HepG2 (cell line): ENCODE measurements around the gene CCDC197. TPM values are rescaled to one million over a fixed set of nuclear protein-coding genes. Genes with fewer than 3 reads are reported as not detected.

Source experiments
- AGO2 ChIP-seq: fragments of 200-400 bp; formaldehyde crosslinking; optimal IDR thresholded peaks from 2 replicates; pipeline ENCODE3; 2017; ENCODE audit warnings: mild to moderate bottlenecking, low read depth, low read length, moderate library complexity
- ASH2L ChIP-seq: fragments of 300-600, 200-600 bp; sonication (generic); IDR thresholded peaks from 2 replicates; pipeline ENCODE4 v1.7.0; 2017; ENCODE audit warnings: low read depth, mild to moderate bottlenecking, moderate library complexity, mixed read lengths, low read length; ENCODE audit not compliant: insufficient read length
- CCAR2 ChIP-seq: fragments of 200-400 bp; formaldehyde crosslinking; optimal IDR thresholded peaks from 2 replicates; pipeline ENCODE3; 2018; ENCODE audit warnings: low read depth, mild to moderate bottlenecking, low read length, moderate library complexity
- EP300 ChIP-seq, 3 experiments: sonication (generic) in 1 of 3; formaldehyde crosslinking in 1 of 3; IDR thresholded peaks; 2 replicates each; pipeline versions ENCODE4 v1.5.1 to v1.6.1; 2011 to 2020; ENCODE audit warnings: low read depth in 2 of 3, low read length in 2 of 3, borderline replicate concordance in 1 of 3, improper control_type of control experiment in 1 of 3, mild to moderate bottlenecking in 1 of 3, missing genetic modification reagents in 1 of 3, moderate library complexity in 1 of 3
- HMG20A ChIP-seq: IDR thresholded peaks from 2 replicates; pipeline ENCODE4 v1.6.1; 2016; ENCODE audit warnings: borderline replicate concordance
- HNF4A ChIP-seq: sonication (generic); formaldehyde crosslinking; IDR thresholded peaks from 2 replicates; pipeline ENCODE4 v1.4.0; 2020; ENCODE audit warnings: missing genetic modification reagents
- KDM4B ChIP-seq: sonication (generic); formaldehyde crosslinking; IDR thresholded peaks from 2 replicates; pipeline ENCODE4 v1.4.0; 2020; ENCODE audit warnings: missing genetic modification reagents
- KLF12 ChIP-seq: sonication (generic); formaldehyde crosslinking; IDR thresholded peaks from 2 replicates; pipeline ENCODE4 v1.4.0; 2020; ENCODE audit warnings: missing genetic modification reagents, borderline replicate concordance
- MAFG ChIP-seq: sonication (generic); formaldehyde crosslinking; IDR thresholded peaks from 2 replicates; pipeline ENCODE4 v1.5.1; 2020; ENCODE audit warnings: mild to moderate bottlenecking, missing genetic modification reagents
- MEIS2 ChIP-seq: sonication (generic); formaldehyde crosslinking; IDR thresholded peaks from 2 replicates; pipeline ENCODE4 v1.9.0; 2021; ENCODE audit warnings: mild to moderate bottlenecking, missing genetic modification reagents
- NBN ChIP-seq: fragments of 450-650 bp; conservative IDR thresholded peaks from 2 replicates; pipeline ENCODE4 v1.6.1; 2017
- PTBP1 ChIP-seq: fragments of 200-400 bp; formaldehyde crosslinking; IDR thresholded peaks from 2 replicates; pipeline ENCODE4 v1.6.1; 2018; ENCODE audit warnings: low read length, low read depth; ENCODE audit not compliant: poor library complexity, severe bottlenecking
- SP2 ChIP-seq: sonication (generic); formaldehyde crosslinking; IDR thresholded peaks from 2 replicates; pipeline ENCODE4 v1.5.1; 2020; ENCODE audit warnings: mild to moderate bottlenecking, missing genetic modification reagents
- SRF ChIP-seq: IDR thresholded peaks from 2 replicates; pipeline ENCODE4 v1.6.1; 2011; ENCODE audit warnings: mild to moderate bottlenecking, low read depth, low read length, moderate library complexity
- SUZ12 ChIP-seq: fragments of 150-350 bp; IDR thresholded peaks from 2 replicates; pipeline ENCODE4 v1.6.1; 2014; ENCODE audit warnings: low read depth, low read length
- YEATS4 ChIP-seq: sonication (generic); formaldehyde crosslinking; IDR thresholded peaks from 2 replicates; pipeline ENCODE4 v1.4.0; 2020; ENCODE audit warnings: missing genetic modification reagents, borderline replicate concordance
- ZNF180 ChIP-seq: sonication (generic); formaldehyde crosslinking; IDR thresholded peaks from 2 replicates; pipeline ENCODE4 v1.4.0; 2020; ENCODE audit warnings: low read depth, missing genetic modification reagents, borderline replicate concordance
- ZNF256 ChIP-seq: sonication (generic); formaldehyde crosslinking; conservative IDR thresholded peaks from 2 replicates; pipeline ENCODE4 v1.4.0; 2020; ENCODE audit warnings: missing genetic modification reagents
- ZNF354B ChIP-seq: sonication (generic); formaldehyde crosslinking; IDR thresholded peaks from 2 replicates; pipeline ENCODE4 v1.8.0; 2022; ENCODE audit warnings: mild to moderate bottlenecking, missing genetic modification reagents
- ZNF547 ChIP-seq: sonication (generic); formaldehyde crosslinking; IDR thresholded peaks from 2 replicates; pipeline ENCODE4 v1.5.1; 2020; ENCODE audit warnings: mild to moderate bottlenecking, missing genetic modification reagents
- ZNF552 ChIP-seq: sonication (generic); formaldehyde crosslinking; IDR thresholded peaks from 2 replicates; pipeline ENCODE4 v1.9.0; 2022; ENCODE audit warnings: missing genetic modification reagents, mild to moderate bottlenecking, borderline replicate concordance
- ZNF709 ChIP-seq: sonication (generic); formaldehyde crosslinking; IDR thresholded peaks from 2 replicates; pipeline ENCODE4 v1.5.0; 2020; ENCODE audit warnings: mild to moderate bottlenecking, missing genetic modification reagents
- ZNF713 ChIP-seq: sonication (generic); formaldehyde crosslinking; IDR thresholded peaks from 2 replicates; pipeline ENCODE4 v1.4.0; 2020; ENCODE audit warnings: mild to moderate bottlenecking, missing genetic modification reagents
- ZNF780A ChIP-seq: sonication (generic); formaldehyde crosslinking; IDR thresholded peaks from 2 replicates; pipeline ENCODE4 v1.8.0; 2022; ENCODE audit warnings: mild to moderate bottlenecking, missing genetic modification reagents, moderate library complexity
- ZSCAN21 ChIP-seq: sonication (generic); formaldehyde crosslinking; IDR thresholded peaks from 2 replicates; pipeline ENCODE4 v1.8.0; 2022; ENCODE audit warnings: mild to moderate bottlenecking, missing genetic modification reagents, moderate library complexity, borderline replicate concordance
- polyA plus RNA-seq, 8 experiments: library from polyadenylated mRNA; depleted of rRNA in 3 of 8; stranded (reverse) in 7 of 8; unstranded in 1 of 8; fragments of >200 nt; fragmentation: Illumina TruSeq in 4 of 8; extraction: Trizol in 4 of 8; gene quantifications; 2 replicates each; pipeline versions ENCODE4 v1.2.1 to v1.2.3, GENCODE V29; 2011 to 2016; ENCODE audit warnings: low read depth in 4 of 8, missing spikeins in 1 of 8, mixed read lengths in 1 of 8; ENCODE audit not compliant: insufficient read depth in 1 of 8
- total RNA-seq, 5 experiments: library from RNA; depleted of rRNA; stranded (reverse); fragments of >200 nt; fragmentation: Illumina TruSeq; extraction: Trizol; gene quantifications; 2 replicates each; pipeline ENCODE4 v1.2.3, GENCODE V29; 2016; ENCODE audit warnings: low read depth in 1 of 5
- TF ChIP-seq, protein P1 (sequence below): IDR thresholded peaks from 2 replicates; pipeline ENCODE4 v1.6.1; 2016; ENCODE audit warnings: low read depth, control low read depth
- TF ChIP-seq, protein P2 (sequence below): sonication (generic); formaldehyde crosslinking; IDR thresholded peaks from 2 replicates; pipeline ENCODE4 v1.4.0; 2020; ENCODE audit warnings: missing genetic modification reagents
- TF ChIP-seq, protein P3 (sequence below): sonication (generic); formaldehyde crosslinking; IDR thresholded peaks from 2 replicates; pipeline ENCODE4 v1.8.0; 2022; ENCODE audit warnings: mild to moderate bottlenecking, missing genetic modification reagents

The CCDC197 gene
- total and polyA plus RNA-seq, 2 of the 13 experiments (the other 11 are each of a cell fraction or from before 2014, with no cell fraction given): 0.11 to 0.13 TPM

GRCh38 chr14:93959239-93960107 is 37.6 kb upstream of the CCDC197 start (continued):
- TF ChIP-seq, protein P1, sequence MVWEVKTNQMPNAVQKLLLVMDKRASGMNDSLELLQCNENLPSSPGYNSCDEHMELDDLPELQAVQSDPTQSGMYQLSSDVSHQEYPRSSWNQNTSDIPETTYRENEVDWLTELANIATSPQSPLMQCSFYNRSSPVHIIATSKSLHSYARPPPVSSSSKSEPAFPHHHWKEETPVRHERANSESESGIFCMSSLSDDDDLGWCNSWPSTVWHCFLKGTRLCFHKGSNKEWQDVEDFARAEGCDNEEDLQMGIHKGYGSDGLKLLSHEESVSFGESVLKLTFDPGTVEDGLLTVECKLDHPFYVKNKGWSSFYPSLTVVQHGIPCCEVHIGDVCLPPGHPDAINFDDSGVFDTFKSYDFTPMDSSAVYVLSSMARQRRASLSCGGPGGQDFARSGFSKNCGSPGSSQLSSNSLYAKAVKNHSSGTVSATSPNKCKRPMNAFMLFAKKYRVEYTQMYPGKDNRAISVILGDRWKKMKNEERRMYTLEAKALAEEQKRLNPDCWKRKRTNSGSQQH (CRISPR knock-in tag): 0 out of 2 replicates have a peak, but pooled peaks have one; percentile 44
- TF ChIP-seq ZNF713 (CRISPR knock-in tag) (0 out of 2 replicates have a peak, but pooled peaks have one; percentile 40), SP2 (no peak), ZNF180 (CRISPR knock-in tag) (no peak), HMG20A (CRISPR knock-in tag) (peak; percentile 96), KDM4B (CRISPR knock-in tag) (peak; percentile 72; the same call in 1 of the 2 replicates), MEIS2 (peak; percentile 97), HNF4A (CRISPR knock-in tag) (peak; percentile 75), YEATS4 (CRISPR knock-in tag) (peak; percentile 81; the same call in 1 of the 2 replicates), EP300 (IDR thresholded peaks at IDR 0.05; ENCODE audit: low read depth in 2 of 2, low read length in 2 of 2) (peak; percentile 83 to 97; a peak in 3 of 4 replicates), EP300 (CRISPR knock-in tag; IDR thresholded peaks at IDR 0.05; ENCODE audit: borderline replicate concordance) (peak; percentile 99), ASH2L (peak; percentile 91), ZNF709 (peak; percentile 95), ZNF552 (CRISPR knock-in tag) (peak; percentile 34; the same call in 1 of the 2 replicates), ZNF547 (CRISPR knock-in tag) (no peak; the same call in 1 of the 2 replicates), ZNF354B (no peak), MAFG (peak; percentile 70; the same call in 1 of the 2 replicates), AGO2 (no peak), SRF (no peak), NBN (no peak), ZNF256 (CRISPR knock-in tag) (no peak), PTBP1 (no peak), ZSCAN21 (CRISPR knock-in tag) (peak; percentile 85), KLF12 (CRISPR knock-in tag) (no peak), CCAR2 (no peak), SUZ12 (no peak), ZNF780A (CRISPR knock-in tag) (peak; percentile 83)
- TF ChIP-seq, protein P2, sequence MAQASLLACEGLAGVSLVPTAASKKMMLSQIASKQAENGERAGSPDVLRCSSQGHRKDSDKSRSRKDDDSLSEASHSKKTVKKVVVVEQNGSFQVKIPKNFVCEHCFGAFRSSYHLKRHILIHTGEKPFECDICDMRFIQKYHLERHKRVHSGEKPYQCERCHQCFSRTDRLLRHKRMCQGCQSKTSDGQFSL (CRISPR knock-in tag): no peak
- TF ChIP-seq, protein P3, sequence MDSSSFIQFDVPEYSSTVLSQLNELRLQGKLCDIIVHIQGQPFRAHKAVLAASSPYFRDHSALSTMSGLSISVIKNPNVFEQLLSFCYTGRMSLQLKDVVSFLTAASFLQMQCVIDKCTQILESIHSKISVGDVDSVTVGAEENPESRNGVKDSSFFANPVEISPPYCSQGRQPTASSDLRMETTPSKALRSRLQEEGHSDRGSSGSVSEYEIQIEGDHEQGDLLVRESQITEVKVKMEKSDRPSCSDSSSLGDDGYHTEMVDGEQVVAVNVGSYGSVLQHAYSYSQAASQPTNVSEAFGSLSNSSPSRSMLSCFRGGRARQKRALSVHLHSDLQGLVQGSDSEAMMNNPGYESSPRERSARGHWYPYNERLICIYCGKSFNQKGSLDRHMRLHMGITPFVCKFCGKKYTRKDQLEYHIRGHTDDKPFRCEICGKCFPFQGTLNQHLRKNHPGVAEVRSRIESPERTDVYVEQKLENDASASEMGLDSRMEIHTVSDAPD (CRISPR knock-in tag): peak; percentile 77; the same call in 1 of the 2 replicates
